OCI-LY1 (cell line): Measurements from ENCODE around the gene BTBD7.

ENCODE experiments used
- H2AFZ ChIP-seq: fragments of 200-600 bp; sonication (generic), shearing (Covaris generic); 2 replicates; pipeline ENCODE4 v1.6.0; 2014; ENCODE audit warnings: antibody characterized with exemption, mild to moderate bottlenecking, low read length
- H3F3A ChIP-seq: fragments of 200-600 bp; sonication (generic), shearing (Covaris generic); 2 replicates; pipeline ENCODE4 v1.6.0; 2014; ENCODE audit warnings: mild to moderate bottlenecking, antibody characterized with exemption, low read length, moderate library complexity; ENCODE audit not compliant: insufficient read depth
- H3K27ac ChIP-seq: fragments of 200-600 bp; sonication (generic); 2 replicates; pipeline ENCODE4 v1.5.1; 2014; ENCODE audit warnings: low read length, mixed run types, mild to moderate bottlenecking, low read depth; ENCODE audit not compliant: poor library complexity, severe bottlenecking
- H3K27me3 ChIP-seq: fragments of 200-600 bp; sonication (generic); 2 replicates; pipeline ENCODE4 v1.6.0; 2014; ENCODE audit warnings: antibody characterized with exemption, mild to moderate bottlenecking, low read length, moderate library complexity; ENCODE audit not compliant: insufficient read depth
- H3K36me3 ChIP-seq: fragments of 200-600 bp; sonication (generic); 2 replicates; pipeline ENCODE4 v1.6.1; 2014; ENCODE audit warnings: mild to moderate bottlenecking, antibody characterized with exemption, low read length, moderate library complexity, mixed read lengths; ENCODE audit not compliant: insufficient read depth
- H3K4me1 ChIP-seq: fragments of 200-600 bp; sonication (generic); 2 replicates; pipeline ENCODE4 v1.5.1; 2014; ENCODE audit warnings: mild to moderate bottlenecking, low read length, moderate library complexity; ENCODE audit not compliant: insufficient read depth, severe bottlenecking
- H3K4me2 ChIP-seq: fragments of 200-600 bp; sonication (generic), shearing (Covaris generic); 2 replicates; pipeline ENCODE4 v1.6.1; 2014; ENCODE audit warnings: low read length
- H3K4me3 ChIP-seq: fragments of 200-600 bp; sonication (generic); 2 replicates; pipeline ENCODE4 v1.5.1; 2014; ENCODE audit warnings: low read length, low read depth, mild to moderate bottlenecking, mixed read lengths; ENCODE audit not compliant: poor library complexity, severe bottlenecking
- H3K79me2 ChIP-seq: fragments of 200-600 bp; shearing (Covaris generic); 2 replicates; pipeline ENCODE4 v1.6.1; 2016; ENCODE audit warnings: mixed run types, low read length, mixed read lengths; ENCODE audit not compliant: insufficient read depth
- H3K9ac ChIP-seq: fragments of 200-600 bp; sonication (generic), shearing (Covaris generic); 2 replicates; pipeline ENCODE4 v1.6.1; 2014; ENCODE audit warnings: mild to moderate bottlenecking, low read length, mixed read lengths
- H3K9me2 ChIP-seq: fragments of 200-600 bp; sonication (generic), shearing (Covaris generic); 2 replicates; pipeline ENCODE4 v1.6.1; 2014; ENCODE audit warnings: low read depth, mild to moderate bottlenecking, low read length, mixed read lengths
- H3K9me3 ChIP-seq: fragments of 200-600 bp; shearing (Covaris generic); 2 replicates; pipeline ENCODE4 v1.6.1; 2014; ENCODE audit warnings: low read length, mixed read lengths
- H4K20me1 ChIP-seq: fragments of 200-600 bp; sonication (generic), shearing (Covaris generic); 2 replicates; pipeline ENCODE4 v1.6.0; 2016; ENCODE audit warnings: mild to moderate bottlenecking, low read length; ENCODE audit not compliant: insufficient read depth
- CTCF ChIP-seq: fragments of 200-600 bp; sonication (generic), shearing (Covaris generic); IDR thresholded peaks from 2 replicates; pipeline ENCODE4 v1.5.1; 2017; ENCODE audit warnings: mild to moderate bottlenecking, antibody characterized with exemption, low read length, moderate library complexity, mixed read lengths
- EZH2 ChIP-seq: fragments of 200-600 bp; sonication (generic), shearing (Covaris generic); IDR thresholded peaks from 2 replicates; pipeline ENCODE4 v1.8.0; 2017; ENCODE audit warnings: borderline replicate concordance, mixed run types, mild to moderate bottlenecking, antibody characterized with exemption, low read length, moderate library complexity, mixed read lengths

The BTBD7 gene

GRCh38 chr14:93319958-93320357 is 12.9 kb downstream of the BTBD7 start:
- H3K36me3 ChIP-seq, result peaks cover 35% of the 10 kb centered on the region
- H3K27me3 ChIP-seq, result no peaks in the 10 kb centered on the region
- H3K9me3 ChIP-seq, result 0 out of 2 replicates have a peak, but pooled peaks cover 3% of the 10 kb centered on the region
- no peaks in the 10 kb centered on the region for H3K9me2 ChIP-seq
- H3K4me2 ChIP-seq, result peak overlapping the region; percentile 50; the same call in 1 of the 2 replicates
- H4K20me1 ChIP-seq, result no peaks in the 10 kb centered on the region; the same call in 1 of the 2 replicates
- no peak overlapping the region for H3K4me3 ChIP-seq
- peaks cover 81% of the 10 kb centered on the region for H3K79me2 ChIP-seq
- H3F3A ChIP-seq, result no peaks in the 10 kb centered on the region
- H2AFZ ChIP-seq, result no peak overlapping the region
- peaks cover 34% of the 10 kb centered on the region for H3K4me1 ChIP-seq
- peak overlapping the region; percentile 54; the same call in 1 of the 2 replicates for H3K9ac ChIP-seq
- TF ChIP-seq EZH2 (no peak), CTCF (no peak)
- H3K27ac ChIP-seq, result peak overlapping the region; percentile 72

- Histone ChIP-seq H3K4me3 (peak overlapping the region; percentile 37), H3K4me1 (peaks cover 34% of the 10 kb centered on the region), H3K9me3 (0 out of 2 replicates have a peak, but pooled peaks cover 3% of the 10 kb centered on the region), H3F3A (no peaks in the 10 kb centered on the region), H3K9me2 (no peaks in the 10 kb centered on the region), H3K27me3 (no peaks in the 10 kb centered on the region), H3K9ac (peak overlapping the region; percentile 54; the same call in 1 of the 2 replicates), H3K79me2 (peaks cover 82% of the 10 kb centered on the region), H4K20me1 (no peaks in the 10 kb centered on the region; the same call in 1 of the 2 replicates), H3K4me2 (peak overlapping the region; percentile 50), H3K36me3 (peaks cover 32% of the 10 kb centered on the region), H2AFZ (no peak overlapping the region), H3K27ac (peak overlapping the region; percentile 72)
- TF ChIP-seq CTCF, result no peak
- TF ChIP-seq EZH2, result no peak
These were observed 13.3 kb downstream of the BTBD7 start for GRCh38 chr14:93319494-93319893.

GRCh38 chr14:93318927-93319326 is 13.9 kb downstream of the BTBD7 start:
- Histone ChIP-seq H3K27me3 (no peaks in the 10 kb centered on the region), H3K9ac (peak overlapping the region; percentile 54; the same call in 1 of the 2 replicates), H3K4me2 (peak overlapping the region; percentile 50), H3F3A (no peaks in the 10 kb centered on the region), H3K79me2 (peaks cover 82% of the 10 kb centered on the region), H4K20me1 (no peaks in the 10 kb centered on the region; the same call in 1 of the 2 replicates), H2AFZ (no peak overlapping the region), H3K9me2 (no peaks in the 10 kb centered on the region), H3K27ac (peak overlapping the region; percentile 72), H3K9me3 (0 out of 2 replicates have a peak, but pooled peaks cover 3% of the 10 kb centered on the region), H3K36me3 (peaks cover 31% of the 10 kb centered on the region), H3K4me1 (peaks cover 33% of the 10 kb centered on the region), H3K4me3 (peak overlapping the region; percentile 37)
- TF ChIP-seq CTCF (no peak), EZH2 (no peak)
